Measurements from ENCODE around the gene NUDT14. TPM values are rescaled to one million over a fixed set of nuclear protein-coding genes. Genes with fewer than 3 reads are reported as not detected.

NUDT14 gene
- total RNA-seq, 4 donors from 2014 or later: 14.6 to 22.2 (median 19.8) TPM

DNA sequence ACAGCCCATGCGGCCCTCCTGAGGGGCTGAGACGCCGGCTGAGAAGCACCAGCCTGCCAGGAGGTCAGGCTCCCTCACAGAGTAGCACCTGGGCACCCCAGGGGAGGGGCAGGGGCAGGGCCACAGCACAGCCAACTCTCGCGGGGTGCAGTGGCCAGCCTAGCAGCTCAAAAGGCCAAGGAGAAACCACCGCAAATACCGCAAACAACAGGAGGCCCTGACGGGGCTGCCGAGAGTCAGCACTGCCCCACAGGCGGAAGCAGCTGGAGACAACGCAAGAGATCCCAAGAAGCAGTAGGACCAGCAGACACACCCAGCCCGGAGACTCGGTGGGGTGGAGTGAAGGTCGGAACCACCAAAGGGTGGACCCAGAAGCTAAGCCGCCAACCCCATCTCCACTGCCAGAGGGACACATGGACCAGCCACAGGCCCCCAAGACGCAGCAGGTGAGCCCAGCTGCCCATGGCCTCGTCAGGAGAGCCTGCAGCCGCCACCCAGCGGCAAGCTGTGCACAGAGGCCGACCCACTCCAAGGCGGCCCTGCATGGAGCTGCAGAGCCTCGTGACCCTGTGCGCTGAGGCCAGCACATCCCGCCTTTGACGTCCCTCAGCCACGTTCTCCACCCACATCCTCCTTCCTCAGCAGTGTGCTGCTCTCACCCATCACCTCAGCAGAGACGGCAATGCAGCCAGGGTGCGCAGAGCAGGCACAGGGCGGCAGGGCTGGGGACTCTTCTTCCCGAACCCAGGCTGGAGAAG, 35.6 kb upstream of the NUDT14 start:
- H3K36me3 ChIP-seq: peaks cover 87% of the 10 kb centered on the region
- no peaks in the 10 kb centered on the region for H3K9me3 ChIP-seq

GRCh38 chr14:105215602-105216001, 34.5 kb upstream of the NUDT14 start:
- Histone ChIP-seq H3K36me3 (peaks cover 85% of the 10 kb centered on the region), H3K4me3 (no peak overlapping the region), H3K9me3 (no peaks in the 10 kb centered on the region), H3K27me3 (no peaks in the 10 kb centered on the region), H3K27ac (no peak overlapping the region), H3K4me1 (no peaks in the 10 kb centered on the region)
- no peak for DNase-seq (ENCODE audit: low spot score in 2 of 2)
- TF ChIP-seq EP300 (IDR thresholded peaks at IDR 0.05) (no peak), POLR2A (IDR thresholded peaks at IDR 0.05) (no peak), POLR2AphosphoS5 (IDR thresholded peaks at IDR 0.05) (no peak)
- TF ChIP-seq, protein P1, sequence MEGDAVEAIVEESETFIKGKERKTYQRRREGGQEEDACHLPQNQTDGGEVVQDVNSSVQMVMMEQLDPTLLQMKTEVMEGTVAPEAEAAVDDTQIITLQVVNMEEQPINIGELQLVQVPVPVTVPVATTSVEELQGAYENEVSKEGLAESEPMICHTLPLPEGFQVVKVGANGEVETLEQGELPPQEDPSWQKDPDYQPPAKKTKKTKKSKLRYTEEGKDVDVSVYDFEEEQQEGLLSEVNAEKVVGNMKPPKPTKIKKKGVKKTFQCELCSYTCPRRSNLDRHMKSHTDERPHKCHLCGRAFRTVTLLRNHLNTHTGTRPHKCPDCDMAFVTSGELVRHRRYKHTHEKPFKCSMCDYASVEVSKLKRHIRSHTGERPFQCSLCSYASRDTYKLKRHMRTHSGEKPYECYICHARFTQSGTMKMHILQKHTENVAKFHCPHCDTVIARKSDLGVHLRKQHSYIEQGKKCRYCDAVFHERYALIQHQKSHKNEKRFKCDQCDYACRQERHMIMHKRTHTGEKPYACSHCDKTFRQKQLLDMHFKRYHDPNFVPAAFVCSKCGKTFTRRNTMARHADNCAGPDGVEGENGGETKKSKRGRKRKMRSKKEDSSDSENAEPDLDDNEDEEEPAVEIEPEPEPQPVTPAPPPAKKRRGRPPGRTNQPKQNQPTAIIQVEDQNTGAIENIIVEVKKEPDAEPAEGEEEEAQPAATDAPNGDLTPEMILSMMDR (IDR thresholded peaks at IDR 0.05): no peak
- 100% methylated on average over 1 of the region's 3 CpGs for WGBS

More for the DNA sequence above, 35.6 kb upstream of the NUDT14 start:
- H3K4me3 ChIP-seq: no peak overlapping the region
- no peak for DNase-seq (ENCODE audit: low spot score in 2 of 2)
- WGBS: 95% methylated on average over 20 of the region's 30 CpGs
- no peaks in the 10 kb centered on the region for H3K27me3 ChIP-seq
- no peaks in the 10 kb centered on the region for H3K4me1 ChIP-seq
- no peak overlapping the region for H3K27ac ChIP-seq
- TF ChIP-seq, protein P1 (IDR thresholded peaks at IDR 0.05): no peak
- TF ChIP-seq POLR2AphosphoS5 (IDR thresholded peaks at IDR 0.05): no peak
- TF ChIP-seq EP300 (IDR thresholded peaks at IDR 0.05): no peak
- TF ChIP-seq POLR2A (IDR thresholded peaks at IDR 0.05): no peak

DNA sequence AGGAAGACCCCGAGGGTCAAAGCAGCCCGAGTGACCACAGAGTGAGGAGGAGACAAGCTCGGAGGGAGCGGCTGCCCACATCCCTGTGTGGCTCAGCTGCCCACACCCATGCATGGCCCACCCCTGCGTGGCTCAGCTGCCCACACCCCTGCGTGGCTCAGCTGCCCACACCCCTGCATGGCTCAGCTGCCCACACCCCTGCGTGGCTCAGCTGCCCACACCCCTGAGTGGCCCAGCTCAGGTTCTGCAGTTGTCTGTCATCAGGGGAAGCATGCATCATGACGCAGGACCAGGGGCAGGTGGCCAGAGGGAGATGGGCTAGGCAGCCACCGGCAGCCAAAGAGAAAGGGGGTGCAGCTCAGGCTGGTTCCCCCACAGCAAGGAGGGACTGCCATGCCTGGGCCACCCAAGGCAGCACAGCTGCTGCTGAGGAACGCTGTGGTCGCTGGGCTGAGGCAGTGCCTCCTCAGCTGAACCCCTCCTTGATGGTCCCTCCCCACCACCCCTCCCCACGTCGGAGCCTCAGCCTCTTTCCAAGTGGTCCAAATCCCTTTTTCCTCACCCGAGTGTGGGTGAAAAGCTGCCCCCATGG, 33.3 kb upstream of the NUDT14 start:
- no peaks in the 10 kb centered on the region for H3K9me3 ChIP-seq
- H3K36me3 ChIP-seq: peaks cover 85% of the 10 kb centered on the region
- TF ChIP-seq POLR2A (IDR thresholded peaks at IDR 0.05): no peak
- no peak for TF ChIP-seq POLR2AphosphoS5 (IDR thresholded peaks at IDR 0.05)
- no peak for TF ChIP-seq EP300 (IDR thresholded peaks at IDR 0.05)
- TF ChIP-seq, protein P1 (IDR thresholded peaks at IDR 0.05): no peak
- H3K4me1 ChIP-seq: no peaks in the 10 kb centered on the region
- no peak for DNase-seq (ENCODE audit: low spot score in 2 of 2)
- no peaks in the 10 kb centered on the region for H3K27me3 ChIP-seq
- H3K27ac ChIP-seq: no peak overlapping the region
- no peak overlapping the region for H3K4me3 ChIP-seq
- WGBS: 92% methylated on average over 10 of the region's 14 CpGs

- Histone ChIP-seq H3K4me1 (no peaks in the 10 kb centered on the region), H3K27me3 (no peaks in the 10 kb centered on the region), H3K27ac (no peak overlapping the region), H3K9me3 (no peaks in the 10 kb centered on the region), H3K4me3 (no peak overlapping the region), H3K36me3 (peaks cover 78% of the 10 kb centered on the region)
- no peak for DNase-seq (ENCODE audit: low spot score in 2 of 2)
- TF ChIP-seq POLR2AphosphoS5 (IDR thresholded peaks at IDR 0.05): no peak
- TF ChIP-seq, protein P1 (IDR thresholded peaks at IDR 0.05): no peak
- TF ChIP-seq POLR2A (IDR thresholded peaks at IDR 0.05): no peak
- TF ChIP-seq EP300 (IDR thresholded peaks at IDR 0.05): no peak
- WGBS: 92% methylated on average over 10 of the region's 10 CpGs
Measured at GRCh38 chr14:105213361-105213760, 32.2 kb upstream of the NUDT14 start.

DNA sequence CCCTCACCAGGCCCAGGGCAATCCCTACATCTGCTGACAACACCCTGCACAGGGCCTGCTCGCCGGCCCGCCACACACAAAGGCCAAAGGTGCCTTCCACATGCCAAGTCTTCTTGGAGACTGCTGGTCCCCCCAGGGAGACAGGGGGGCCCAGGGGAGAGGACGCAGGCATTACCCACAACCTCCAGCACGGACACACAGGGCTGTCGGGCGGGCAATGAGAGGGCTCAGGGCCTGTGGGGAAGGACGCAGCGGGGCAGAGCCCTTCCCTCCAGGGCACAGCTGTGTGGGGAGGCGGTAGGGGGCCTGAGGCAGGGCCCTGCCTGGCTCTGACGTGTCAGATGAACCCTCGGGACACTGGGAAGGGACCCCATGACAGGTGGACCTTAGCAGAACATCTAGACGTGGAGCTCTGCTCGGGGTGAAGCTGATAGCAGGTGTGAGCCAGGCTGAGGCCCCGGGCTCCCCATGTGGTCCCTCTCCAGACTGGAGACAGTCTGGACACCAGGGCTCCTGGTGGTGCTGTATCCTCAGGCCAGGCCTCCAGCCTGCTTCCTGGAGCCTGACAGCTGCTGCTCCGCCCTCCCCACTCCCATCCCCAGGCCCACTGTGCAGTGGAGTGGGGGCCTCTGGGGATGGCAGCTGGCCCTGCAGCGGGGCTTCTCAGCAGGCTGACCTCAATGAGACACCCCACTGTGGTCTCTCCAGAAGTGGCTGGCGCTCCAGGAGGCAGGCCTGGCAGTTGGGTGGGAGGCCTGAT, 31.6 kb upstream of the NUDT14 start:
- TF ChIP-seq, protein P1 (IDR thresholded peaks at IDR 0.05): no peak
- no peak for TF ChIP-seq POLR2A (IDR thresholded peaks at IDR 0.05)
- DNase-seq (ENCODE audit: low spot score in 2 of 2): no peak
- 90% methylated on average over 16 of the region's 18 CpGs for WGBS
- H3K9me3 ChIP-seq: no peaks in the 10 kb centered on the region
- H3K4me3 ChIP-seq: no peak overlapping the region
- H3K27me3 ChIP-seq: no peaks in the 10 kb centered on the region
- H3K4me1 ChIP-seq: no peaks in the 10 kb centered on the region
- peaks cover 72% of the 10 kb centered on the region for H3K36me3 ChIP-seq
- no peak overlapping the region for H3K27ac ChIP-seq
